ENCODE data around the gene PNPLA8. TPM values are rescaled to one million over a fixed set of nuclear protein-coding genes. Genes with fewer than 3 reads are reported as not detected.

Gene PNPLA8
- total RNA-seq, 1 donor = 37.4 TPM

DNA sequence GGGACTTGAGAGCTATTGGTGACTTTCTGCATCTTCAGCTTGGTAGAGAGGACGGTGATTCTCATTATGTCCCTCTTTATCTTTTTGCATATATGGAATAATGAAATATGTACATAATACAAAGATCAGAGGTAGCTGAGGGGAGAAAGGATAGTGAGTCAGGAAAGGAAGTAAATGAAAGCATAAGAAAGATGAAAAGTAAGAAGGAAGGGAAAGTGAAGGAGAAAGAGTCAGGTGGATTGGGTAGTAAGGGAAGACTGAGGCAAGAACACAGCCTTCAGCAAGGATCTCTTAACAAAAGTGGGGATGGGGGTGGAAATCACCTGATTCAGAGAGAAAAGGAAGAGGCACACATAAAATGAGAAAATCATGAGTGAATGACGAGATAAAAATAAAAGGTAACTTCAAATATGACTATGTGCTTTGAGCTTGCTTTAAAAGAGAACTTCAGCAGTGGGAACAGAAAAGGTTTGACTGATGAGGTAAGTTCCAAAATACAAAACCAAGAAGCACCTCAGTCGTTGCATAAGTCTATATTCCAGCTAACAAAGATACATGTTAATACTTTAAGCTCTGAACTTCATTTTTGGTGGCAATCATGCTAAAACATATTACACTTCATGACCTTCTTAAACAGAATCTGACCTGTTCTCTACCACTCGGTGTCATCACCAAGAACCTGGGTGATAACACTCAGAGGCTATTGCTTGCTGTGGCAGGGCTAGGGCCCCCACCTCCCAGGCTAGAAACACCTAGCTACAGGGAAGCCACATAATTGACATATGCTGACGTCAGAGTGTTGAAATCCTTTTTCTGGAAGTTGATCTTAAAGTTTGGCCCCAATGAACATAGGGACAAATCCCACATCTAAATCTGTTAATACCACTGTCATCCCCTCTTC, 102.6 kb downstream of the PNPLA8 start:
- TF ChIP-seq, protein P1, sequence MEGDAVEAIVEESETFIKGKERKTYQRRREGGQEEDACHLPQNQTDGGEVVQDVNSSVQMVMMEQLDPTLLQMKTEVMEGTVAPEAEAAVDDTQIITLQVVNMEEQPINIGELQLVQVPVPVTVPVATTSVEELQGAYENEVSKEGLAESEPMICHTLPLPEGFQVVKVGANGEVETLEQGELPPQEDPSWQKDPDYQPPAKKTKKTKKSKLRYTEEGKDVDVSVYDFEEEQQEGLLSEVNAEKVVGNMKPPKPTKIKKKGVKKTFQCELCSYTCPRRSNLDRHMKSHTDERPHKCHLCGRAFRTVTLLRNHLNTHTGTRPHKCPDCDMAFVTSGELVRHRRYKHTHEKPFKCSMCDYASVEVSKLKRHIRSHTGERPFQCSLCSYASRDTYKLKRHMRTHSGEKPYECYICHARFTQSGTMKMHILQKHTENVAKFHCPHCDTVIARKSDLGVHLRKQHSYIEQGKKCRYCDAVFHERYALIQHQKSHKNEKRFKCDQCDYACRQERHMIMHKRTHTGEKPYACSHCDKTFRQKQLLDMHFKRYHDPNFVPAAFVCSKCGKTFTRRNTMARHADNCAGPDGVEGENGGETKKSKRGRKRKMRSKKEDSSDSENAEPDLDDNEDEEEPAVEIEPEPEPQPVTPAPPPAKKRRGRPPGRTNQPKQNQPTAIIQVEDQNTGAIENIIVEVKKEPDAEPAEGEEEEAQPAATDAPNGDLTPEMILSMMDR (IDR thresholded peaks at IDR 0.05; ENCODE audit: insufficient read depth, low read length) = no peak
- no peak overlapping the region for H3K4me3 ChIP-seq (ENCODE audit: low read depth, low read length)
- DNase-seq (ENCODE audit: low read depth) = no peak

DNA sequence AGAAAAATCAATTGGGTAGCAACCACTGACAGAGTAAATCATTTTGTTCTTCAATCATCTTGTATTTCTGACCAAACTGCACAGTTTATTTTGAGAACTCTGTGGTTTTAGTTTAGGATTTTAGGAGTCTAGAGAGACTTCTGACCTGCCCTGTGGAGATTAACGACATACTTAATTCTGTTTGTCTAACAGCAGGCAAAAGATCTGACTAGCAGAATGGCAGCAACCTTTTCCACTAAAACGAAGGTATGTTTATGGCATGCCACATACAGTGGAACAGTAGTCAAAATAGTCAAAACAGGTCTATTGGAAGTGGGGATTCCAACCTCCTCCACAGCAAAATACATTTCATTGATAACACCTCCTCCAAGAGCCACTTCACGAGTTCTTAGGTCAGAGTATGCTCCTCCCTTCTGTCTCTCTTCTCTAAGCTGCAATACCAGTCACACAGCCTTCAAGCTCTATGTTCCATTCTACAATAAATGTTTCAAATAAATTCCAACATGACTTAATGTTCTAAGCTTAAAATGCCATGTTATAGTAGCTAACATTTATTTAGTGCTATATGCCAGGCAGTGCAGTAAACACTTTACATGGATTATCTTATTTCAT, 104.1 kb downstream of the PNPLA8 start:
- no peak for DNase-seq (ENCODE audit: low read depth)
- TF ChIP-seq, protein P1 (IDR thresholded peaks at IDR 0.05; ENCODE audit: insufficient read depth, low read length) = no peak
- H3K4me3 ChIP-seq (ENCODE audit: low read depth, low read length) = no peak overlapping the region

Other genes starting within 250 kb of the PNPLA8 start
- gene NRCAM, start 69.7 kb downstream of the PNPLA8 start, total RNA-seq (ENCODE audit: low replicate concordance) = 2.3 and 5.4 TPM in 2 replicates
- 20.5 and 39.6 TPM in 2 replicates for gene THAP5, start 43.6 kb upstream of the PNPLA8 start, total RNA-seq (ENCODE audit: low replicate concordance)
- 19.1 and 39.9 TPM in 2 replicates for gene DNAJB9, start 43.7 kb upstream of the PNPLA8 start, total RNA-seq (ENCODE audit: low replicate concordance)